NB4 (cell line): Measurements from ENCODE around the gene BBS9.

Source experiments
- DNase-seq: peaks from one replicate; pipeline ENCODE4 v3.0.0; 2010; ENCODE audit warnings: low read depth
- H3K4me3 ChIP-seq: one replicate; pipeline ENCODE4 v1.5.1; 2011; ENCODE audit warnings: mild to moderate bottlenecking, low read depth, low read length, moderate library complexity
- MYC ChIP-seq: IDR thresholded peaks from 2 replicates; pipeline ENCODE4 v1.6.1; 2011; ENCODE audit warnings: low read depth, low read length
- POLR2A ChIP-seq: IDR thresholded peaks from 2 replicates; pipeline ENCODE4 v1.6.1; 2011; ENCODE audit warnings: mild to moderate bottlenecking; ENCODE audit not compliant: insufficient read length; ENCODE audit errors: extremely low read depth
- TF ChIP-seq, protein P1 (sequence below): IDR thresholded peaks from one replicate; pipeline ENCODE4 v1.5.1; 2012; ENCODE audit warnings: low read depth, low read length
- TF ChIP-seq, protein P2 (sequence below): IDR thresholded peaks from 2 replicates; pipeline ENCODE4 v1.6.1; 2011; ENCODE audit warnings: low read depth, low read length

BBS9 gene

DNA sequence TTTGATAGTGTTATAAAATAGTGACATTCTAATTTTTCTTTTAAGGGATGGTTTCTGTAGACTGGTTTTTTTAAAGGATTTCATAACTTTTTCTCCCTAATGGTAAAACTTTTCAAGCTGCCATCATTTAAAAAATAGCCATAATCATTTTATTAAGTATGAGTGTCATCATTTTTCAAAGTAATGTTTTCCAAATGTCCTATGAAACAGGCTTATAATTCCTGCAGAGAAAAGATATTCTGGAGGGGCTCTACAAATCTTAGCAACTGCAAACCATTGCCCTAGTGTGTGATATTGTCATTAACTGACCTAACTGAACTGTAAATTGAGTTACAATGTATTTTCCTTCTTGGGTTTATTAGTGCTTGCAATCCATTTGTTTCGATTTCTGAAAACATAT, 226.0 kb downstream of the BBS9 start:
- DNase-seq = no peak
- TF ChIP-seq, protein P1, sequence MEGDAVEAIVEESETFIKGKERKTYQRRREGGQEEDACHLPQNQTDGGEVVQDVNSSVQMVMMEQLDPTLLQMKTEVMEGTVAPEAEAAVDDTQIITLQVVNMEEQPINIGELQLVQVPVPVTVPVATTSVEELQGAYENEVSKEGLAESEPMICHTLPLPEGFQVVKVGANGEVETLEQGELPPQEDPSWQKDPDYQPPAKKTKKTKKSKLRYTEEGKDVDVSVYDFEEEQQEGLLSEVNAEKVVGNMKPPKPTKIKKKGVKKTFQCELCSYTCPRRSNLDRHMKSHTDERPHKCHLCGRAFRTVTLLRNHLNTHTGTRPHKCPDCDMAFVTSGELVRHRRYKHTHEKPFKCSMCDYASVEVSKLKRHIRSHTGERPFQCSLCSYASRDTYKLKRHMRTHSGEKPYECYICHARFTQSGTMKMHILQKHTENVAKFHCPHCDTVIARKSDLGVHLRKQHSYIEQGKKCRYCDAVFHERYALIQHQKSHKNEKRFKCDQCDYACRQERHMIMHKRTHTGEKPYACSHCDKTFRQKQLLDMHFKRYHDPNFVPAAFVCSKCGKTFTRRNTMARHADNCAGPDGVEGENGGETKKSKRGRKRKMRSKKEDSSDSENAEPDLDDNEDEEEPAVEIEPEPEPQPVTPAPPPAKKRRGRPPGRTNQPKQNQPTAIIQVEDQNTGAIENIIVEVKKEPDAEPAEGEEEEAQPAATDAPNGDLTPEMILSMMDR = no peak
- no peak for TF ChIP-seq MYC
- no peak for TF ChIP-seq POLR2A
- TF ChIP-seq, protein P2, sequence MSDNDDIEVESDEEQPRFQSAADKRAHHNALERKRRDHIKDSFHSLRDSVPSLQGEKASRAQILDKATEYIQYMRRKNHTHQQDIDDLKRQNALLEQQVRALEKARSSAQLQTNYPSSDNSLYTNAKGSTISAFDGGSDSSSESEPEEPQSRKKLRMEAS = no peak
- H3K4me3 ChIP-seq = no peak overlapping the region

DNA sequence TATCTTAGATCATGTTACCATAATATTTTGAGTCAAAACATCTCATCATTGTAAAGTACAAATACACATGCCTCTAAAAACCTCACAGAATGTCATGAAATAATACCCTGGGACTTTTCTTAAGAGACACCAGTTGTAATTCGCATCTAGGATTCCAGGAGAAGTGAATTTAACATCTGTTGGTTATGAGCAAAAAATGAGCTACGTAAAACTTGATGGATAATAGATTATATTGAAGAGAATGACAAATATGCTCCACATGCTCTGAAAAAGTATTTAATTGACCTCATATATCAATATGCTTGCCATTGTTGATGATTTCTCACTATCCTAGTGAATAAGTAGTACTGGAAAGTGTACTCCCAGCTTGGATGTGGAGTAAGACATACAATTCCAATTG, 227.0 kb downstream of the BBS9 start:
- TF ChIP-seq MYC = no peak
- no peak for TF ChIP-seq POLR2A
- TF ChIP-seq, protein P1 = no peak
- TF ChIP-seq, protein P2 = no peak
- H3K4me3 ChIP-seq = no peak overlapping the region
- no peak for DNase-seq

DNA sequence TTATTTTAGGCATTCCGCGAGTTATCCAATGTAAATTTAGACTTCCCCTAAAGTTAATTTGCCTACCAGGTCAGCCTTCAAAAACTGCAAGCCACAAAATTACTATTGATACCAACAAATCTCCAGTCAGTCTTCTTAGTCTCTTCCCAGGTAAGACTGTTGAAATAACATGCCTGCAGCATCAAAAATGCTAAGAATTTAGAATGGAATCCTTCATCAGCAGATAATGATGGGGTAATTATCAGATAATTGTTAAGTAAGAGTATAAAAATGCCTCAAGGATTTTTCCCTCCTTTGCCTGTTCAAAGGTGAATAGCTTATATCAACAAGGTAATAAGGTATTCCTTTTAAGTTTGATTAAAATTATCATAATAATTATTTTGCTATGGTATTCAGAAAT, 228.5 kb downstream of the BBS9 start:
- TF ChIP-seq, protein P2 = no peak
- TF ChIP-seq MYC (no peak), POLR2A (no peak)
- TF ChIP-seq, protein P1 = no peak
- no peak overlapping the region for H3K4me3 ChIP-seq
- DNase-seq = no peak

DNA sequence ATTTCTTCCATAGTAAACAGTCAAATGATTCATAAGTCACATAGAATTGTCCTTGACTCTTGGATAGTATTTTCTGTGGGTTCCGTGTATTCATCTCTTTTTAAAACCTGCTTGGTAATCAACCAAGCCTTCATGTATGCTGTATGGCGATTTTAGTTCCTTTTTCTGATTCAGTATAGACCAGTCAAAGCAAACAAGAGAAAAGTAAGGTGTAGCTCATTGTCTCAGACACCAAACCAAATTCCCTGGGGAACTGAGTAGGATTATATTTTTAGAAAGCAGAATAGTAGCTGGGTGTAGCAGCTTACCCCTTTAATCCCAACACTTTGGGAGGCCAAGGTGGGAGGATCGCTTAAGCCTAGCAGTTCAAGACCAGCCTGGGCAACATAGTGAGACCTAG, 240.5 kb downstream of the BBS9 start:
- peak; percentile 25 for DNase-seq
- no peak overlapping the region for H3K4me3 ChIP-seq
- no peak for TF ChIP-seq POLR2A
- TF ChIP-seq, protein P2 = no peak
- no peak for TF ChIP-seq MYC
- TF ChIP-seq, protein P1 = no peak

DNA sequence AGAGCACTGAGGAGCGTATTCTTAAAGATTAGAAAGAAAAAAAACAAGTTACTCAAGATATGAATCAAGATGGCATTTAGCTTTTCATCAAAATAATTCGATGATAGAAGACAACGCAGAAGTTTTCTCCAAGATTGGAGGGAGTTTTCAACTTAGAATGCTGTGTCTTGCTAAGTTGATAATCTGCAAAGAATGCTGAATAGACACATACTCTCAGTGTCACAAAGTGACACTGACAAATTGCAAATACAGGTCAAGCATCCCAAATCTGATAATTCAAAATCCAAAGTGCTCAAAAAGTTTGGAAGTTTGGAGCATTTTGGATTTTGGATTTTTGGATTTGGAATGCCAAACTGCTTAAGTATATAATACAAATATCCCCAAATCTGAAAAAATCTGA, 243.8 kb downstream of the BBS9 start:
- no peak for DNase-seq
- H3K4me3 ChIP-seq = no peak overlapping the region
- TF ChIP-seq, protein P1 = no peak
- TF ChIP-seq POLR2A = no peak
- TF ChIP-seq, protein P2 = no peak
- no peak for TF ChIP-seq MYC

DNA sequence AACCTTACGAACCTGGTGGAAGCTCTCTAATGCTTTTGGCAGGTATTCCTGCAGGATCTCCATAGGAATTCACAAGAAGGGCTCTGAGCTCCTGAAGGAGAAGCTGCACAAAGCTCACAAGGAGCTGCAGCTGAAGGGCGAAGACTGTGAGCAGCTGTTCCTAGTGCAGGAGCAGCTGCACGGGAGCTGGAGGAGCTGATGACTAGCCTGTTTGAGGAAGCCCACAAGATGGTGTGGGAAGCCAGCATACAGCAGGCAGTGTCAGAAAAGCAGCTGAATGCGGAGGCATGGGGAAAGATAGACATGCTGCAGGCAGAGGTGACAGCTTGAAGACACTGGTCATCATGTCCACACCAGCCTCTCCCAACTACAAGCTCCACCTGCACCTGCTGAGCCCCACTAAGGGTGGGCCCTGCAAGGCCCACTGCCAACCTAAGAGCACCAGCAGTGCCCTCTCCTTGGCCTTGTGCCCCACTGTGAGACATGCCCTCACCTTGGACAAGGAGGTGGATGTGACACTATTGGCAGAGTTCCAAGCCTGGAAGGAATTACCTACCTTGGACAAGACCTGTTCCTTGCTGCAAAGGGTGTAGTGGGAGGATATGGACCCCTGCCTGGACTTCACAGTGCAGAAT, 250.6 kb downstream of the BBS9 start:
- DNase-seq = no peak
- TF ChIP-seq POLR2A (no peak), MYC (no peak)
- TF ChIP-seq, protein P2 = no peak
- TF ChIP-seq, protein P1 = no peak
- no peak overlapping the region for H3K4me3 ChIP-seq
